Coronary artery (tissue), 2 donors: ENCODE data around the gene RPL6.
"Not testable (repeated sequence)": the region's sequence is repeated elsewhere in the genome, so short reads cannot be mapped to it uniquely, and the experiment has no call there.

ENCODE experiments used
- DNase-seq: peaks from one replicate; pipeline ENCODE4 v3.0.0-alpha.2; 2017; ENCODE audit warnings: low spot score
- H3K27ac ChIP-seq, 2 donors: fragments of 200-600 bp; sonication (generic); one replicate each; pipeline ENCODE4 v1.5.1; 2016 to 2019
- H3K4me3 ChIP-seq: fragments of 200-600 bp; sonication (generic); 2 replicates; pipeline ENCODE4 v1.5.1; 2016; ENCODE audit warnings: mild to moderate bottlenecking, moderate library complexity
- TF ChIP-seq, protein P1 (sequence below): fragments of 200-600 bp; sonication (generic); IDR thresholded peaks from one replicate; pipeline ENCODE4 v1.5.1; 2019; ENCODE audit warnings: antibody characterized with exemption

Gene RPL6

DNA sequence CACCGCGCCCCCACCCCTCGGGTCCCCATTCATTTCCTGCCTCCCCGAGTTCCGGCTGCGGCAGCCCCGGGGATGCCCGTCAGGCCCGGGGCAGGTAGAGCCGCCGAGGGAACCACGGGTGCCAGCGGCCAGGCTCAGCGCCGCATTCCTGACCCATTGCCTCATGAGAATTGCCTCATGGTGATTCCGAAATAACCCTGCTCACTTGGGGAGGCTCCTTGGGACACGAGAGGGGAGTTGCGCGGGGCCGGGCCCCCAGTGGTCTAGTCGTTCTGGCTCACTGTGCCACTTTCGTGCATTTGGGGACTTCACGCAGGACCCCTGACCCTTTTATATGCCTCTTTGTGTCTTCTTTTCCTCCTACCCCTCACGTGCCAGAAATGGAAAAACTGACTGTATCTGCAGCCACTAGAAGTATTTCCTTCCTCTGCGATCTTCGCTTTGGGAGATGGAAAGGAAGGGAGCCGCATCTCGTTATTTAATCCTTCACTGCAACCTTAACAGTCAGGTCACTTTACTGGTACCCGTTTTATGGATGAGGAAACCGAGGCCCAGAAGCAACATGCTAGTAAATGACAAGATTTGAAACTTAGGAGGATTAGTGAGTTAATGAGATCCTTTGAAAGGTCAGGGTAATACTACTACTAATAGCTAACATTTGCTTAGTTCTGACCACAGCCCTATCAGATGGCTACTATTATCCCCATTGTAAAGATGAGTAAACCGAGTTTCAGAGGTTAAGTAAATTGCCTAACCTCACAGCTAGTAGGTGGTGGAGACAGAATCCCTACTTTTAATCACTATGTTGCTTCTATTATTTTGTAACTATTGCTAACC is 10.1 kb upstream of the RPL6 start:
- TF ChIP-seq, protein P1, sequence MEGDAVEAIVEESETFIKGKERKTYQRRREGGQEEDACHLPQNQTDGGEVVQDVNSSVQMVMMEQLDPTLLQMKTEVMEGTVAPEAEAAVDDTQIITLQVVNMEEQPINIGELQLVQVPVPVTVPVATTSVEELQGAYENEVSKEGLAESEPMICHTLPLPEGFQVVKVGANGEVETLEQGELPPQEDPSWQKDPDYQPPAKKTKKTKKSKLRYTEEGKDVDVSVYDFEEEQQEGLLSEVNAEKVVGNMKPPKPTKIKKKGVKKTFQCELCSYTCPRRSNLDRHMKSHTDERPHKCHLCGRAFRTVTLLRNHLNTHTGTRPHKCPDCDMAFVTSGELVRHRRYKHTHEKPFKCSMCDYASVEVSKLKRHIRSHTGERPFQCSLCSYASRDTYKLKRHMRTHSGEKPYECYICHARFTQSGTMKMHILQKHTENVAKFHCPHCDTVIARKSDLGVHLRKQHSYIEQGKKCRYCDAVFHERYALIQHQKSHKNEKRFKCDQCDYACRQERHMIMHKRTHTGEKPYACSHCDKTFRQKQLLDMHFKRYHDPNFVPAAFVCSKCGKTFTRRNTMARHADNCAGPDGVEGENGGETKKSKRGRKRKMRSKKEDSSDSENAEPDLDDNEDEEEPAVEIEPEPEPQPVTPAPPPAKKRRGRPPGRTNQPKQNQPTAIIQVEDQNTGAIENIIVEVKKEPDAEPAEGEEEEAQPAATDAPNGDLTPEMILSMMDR, result no peak
- H3K4me3 ChIP-seq, result peak overlapping the region; percentile 87
- peak overlapping the region; percentile 100 for H3K27ac ChIP-seq
- peak; percentile 88 for DNase-seq

DNA sequence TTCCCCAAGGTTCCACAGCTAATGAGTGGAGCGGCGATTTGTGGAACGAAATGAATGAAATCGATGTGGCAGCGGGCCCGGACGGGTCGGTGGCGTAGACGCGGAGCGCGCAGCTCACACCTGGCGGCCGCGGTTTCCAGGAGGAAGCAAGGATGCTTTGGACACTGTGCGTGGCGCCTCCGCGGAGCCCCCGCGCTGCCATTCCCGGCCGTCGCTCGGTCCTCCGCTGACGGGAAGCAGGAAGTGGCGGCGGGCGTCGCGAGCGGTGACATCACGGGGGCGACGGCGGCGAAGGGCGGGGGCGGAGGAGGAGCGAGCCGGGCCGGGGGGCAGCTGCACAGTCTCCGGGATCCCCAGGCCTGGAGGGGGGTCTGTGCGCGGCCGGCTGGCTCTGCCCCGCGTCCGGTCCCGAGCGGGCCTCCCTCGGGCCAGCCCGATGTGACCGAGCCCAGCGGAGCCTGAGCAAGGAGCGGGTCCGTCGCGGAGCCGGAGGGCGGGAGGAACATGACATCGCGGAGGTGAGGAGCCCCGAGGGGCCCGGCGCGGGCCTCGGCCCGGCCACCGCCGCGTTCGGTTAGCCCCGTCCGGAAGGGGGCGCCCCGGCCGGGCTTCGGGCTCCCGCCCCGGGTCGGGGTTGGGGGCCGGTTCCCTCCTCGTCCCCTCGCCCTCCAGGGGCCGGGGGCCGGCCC is 9.3 kb upstream of the RPL6 start, which contains the start of gene PTPN11:
Gene PTPN11, plus strand, starts transcription at position 340 of the 689 bp plus-strand sequence. Its CDS starts 165 bp downstream, at position 505.
- DNase-seq, result peak; percentile 91
- Histone ChIP-seq H3K27ac (peak within 1 kb of the TSS; percentile 100), H3K4me3 (peak within 1 kb of the TSS; percentile 87)
- TF ChIP-seq, protein P1, result no peak

DNA sequence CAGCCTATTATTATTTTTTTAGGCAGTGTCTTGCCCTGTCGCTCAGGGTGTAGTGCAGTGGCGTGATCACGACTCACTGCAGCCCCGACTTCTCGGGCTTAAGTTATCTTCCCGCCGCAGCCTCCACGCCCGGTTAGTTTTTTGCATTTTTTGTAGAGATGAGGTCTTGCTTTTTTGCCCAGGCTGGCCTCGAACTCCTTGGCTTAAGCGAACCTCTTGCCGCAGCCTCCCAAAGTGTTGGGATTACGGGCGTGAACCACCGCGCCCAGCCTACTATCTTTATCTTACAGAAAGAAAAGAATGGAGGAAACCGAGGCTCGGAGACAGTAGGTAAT is 8.8 kb upstream of the RPL6 start:
- DNase-seq, result no peak
- H3K27ac ChIP-seq, result peak overlapping the region; percentile 100
- H3K4me3 ChIP-seq, result peak overlapping the region; percentile 87
- TF ChIP-seq, protein P1, result no peak

DNA sequence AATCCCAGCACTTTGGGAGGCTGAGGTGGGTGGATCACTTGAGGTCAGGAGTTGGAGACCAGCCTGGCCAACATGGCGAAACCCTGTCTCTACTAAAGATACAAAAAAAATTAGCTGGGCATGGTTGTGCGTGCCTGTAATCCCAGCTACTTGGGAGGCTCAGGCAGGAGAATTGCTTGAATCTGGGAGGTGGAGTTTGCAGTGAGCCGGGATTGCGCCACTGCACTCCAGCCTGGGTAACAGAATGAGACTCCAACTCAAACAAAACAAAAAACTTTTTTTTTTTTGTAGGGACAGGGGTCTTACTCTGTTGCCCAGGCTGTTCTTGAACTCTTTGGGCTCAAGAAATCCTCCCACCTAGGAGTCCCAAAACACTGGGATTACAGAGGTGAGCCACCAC is 6.1 kb upstream of the RPL6 start:
- H3K4me3 ChIP-seq, DNase-seq, H3K27ac ChIP-seq: not testable (repeated sequence)

DNA sequence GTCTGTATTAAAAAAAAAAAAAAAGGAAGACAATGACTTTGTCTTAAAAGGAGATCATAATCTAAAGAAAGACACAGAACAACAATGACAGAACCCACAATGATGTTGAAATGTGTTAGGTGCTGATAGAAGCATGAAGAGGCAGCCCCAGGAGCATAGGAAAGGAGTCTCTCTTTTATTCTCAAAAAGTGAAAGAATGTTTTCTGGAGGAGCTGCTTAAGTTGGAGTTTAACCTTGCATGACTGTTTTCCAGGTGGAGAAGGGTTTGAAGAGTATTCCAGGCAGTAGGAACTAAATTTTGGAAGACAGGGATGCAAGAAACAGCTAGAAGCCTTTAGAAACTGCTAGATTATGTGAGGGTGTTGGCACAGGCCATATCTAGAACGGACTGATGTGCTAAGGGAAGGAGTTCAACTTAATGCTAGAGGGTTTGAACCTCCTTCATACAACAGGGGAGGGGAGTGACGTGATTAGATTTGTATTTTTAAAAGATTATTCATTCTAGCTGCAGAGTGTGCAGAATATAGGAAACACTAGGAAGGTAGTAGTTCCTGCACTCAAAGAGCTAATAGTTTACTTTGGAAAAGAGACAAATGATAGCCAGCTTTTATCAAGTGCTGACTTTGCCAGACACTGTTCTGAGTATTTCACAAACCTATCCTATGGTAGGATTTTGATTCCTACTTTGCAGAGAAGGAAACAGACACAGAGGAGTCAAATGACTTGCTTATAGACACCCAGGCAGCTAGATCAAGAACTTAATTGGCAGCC is 4.6 kb upstream of the RPL6 start:
- Histone ChIP-seq H3K27ac (no peak overlapping the region), H3K4me3 (no peak overlapping the region)
- no peak for DNase-seq
- TF ChIP-seq, protein P1, result no peak

DNA sequence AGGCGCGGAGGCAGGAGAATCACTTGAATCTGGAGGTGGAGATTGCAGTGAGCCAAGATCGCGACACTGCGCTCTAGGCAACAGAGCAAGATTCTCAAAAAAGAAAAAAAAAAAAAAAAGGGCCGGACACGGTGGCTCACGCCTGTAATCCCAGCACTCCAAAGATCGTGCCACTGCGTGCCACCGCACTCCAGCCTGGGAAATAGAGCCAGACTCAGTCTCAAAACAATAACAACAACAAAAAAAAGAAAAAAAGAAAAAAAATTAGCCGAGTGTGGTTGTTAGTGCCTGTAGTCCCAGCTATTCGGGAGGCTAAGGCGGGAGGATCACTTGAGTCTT is 470 bp upstream of the RPL6 start:
- peak overlapping the region; percentile 88 for H3K4me3 ChIP-seq
- H3K27ac ChIP-seq, result peak overlapping the region in 1 of 2 donors; percentile 90
- DNase-seq, result no peak
- TF ChIP-seq, protein P1, result no peak

DNA sequence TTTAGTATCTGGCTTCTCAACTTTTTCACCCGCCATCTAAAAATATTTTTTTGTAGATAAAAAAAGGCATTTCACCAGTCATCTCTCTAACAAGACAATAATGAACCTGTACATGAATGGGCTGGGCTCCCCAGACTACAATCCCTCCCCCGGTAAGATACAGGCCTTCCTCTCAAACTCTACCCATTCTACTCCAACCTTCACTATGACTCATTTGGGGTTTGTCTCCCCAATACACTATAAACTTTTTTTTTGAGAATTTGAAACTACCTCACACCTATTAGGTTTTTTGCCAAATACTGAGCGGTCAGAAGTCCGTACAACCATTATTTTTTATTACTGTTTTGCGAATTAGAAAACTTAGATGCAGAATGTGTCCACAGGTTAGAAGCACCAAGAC is 784 bp downstream of the RPL6 start:
- Histone ChIP-seq H3K27ac (peak overlapping the region; percentile 90 to 91), H3K4me3 (peak overlapping the region; percentile 88)
- no peak for DNase-seq
- TF ChIP-seq, protein P1, result no peak

DNA sequence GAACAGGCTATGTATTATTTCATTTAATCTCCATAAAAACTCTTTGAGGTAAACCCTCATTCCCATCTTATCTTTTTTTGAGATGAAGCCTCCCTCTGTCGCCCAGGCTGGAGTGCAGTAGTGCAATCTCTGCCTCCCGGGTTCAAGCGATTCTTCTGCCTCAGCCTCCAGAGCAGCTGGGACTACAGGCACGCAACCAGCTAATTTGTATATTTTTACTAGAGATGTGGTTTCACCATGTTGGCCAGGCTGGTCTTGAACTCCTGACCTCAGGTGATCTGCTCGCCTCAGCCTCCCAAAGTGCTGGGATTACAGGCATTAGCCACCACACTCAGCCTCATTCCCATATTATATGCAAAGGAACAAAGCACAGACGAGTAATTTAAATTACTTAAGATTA is 1.7 kb downstream of the RPL6 start:
- not testable (repeated sequence) for H3K27ac ChIP-seq, DNase-seq
- peak overlapping the region; percentile 88 for H3K4me3 ChIP-seq
